ENCODE data around the gene ST3GAL2. TPM values are rescaled to one million over a fixed set of nuclear protein-coding genes. Genes with fewer than 3 reads are reported as not detected.
"Not testable (repeated sequence)": the region's sequence is repeated elsewhere in the genome, so short reads cannot be mapped to it uniquely, and the experiment has no call there.

The ST3GAL2 gene
- total RNA-seq, 1 donor from 2014 or later = 37.2 TPM

GRCh38 chr16:70375636-70376611 lies 63.0 kb downstream of the ST3GAL2 start:
- Mint-ChIP-seq H3K27me3 (no peaks in the 10 kb centered on the region), H3K9me3 (no peaks in the 10 kb centered on the region), H3K27ac (peak overlapping the region; percentile 51), H3K4me1 (ENCODE audit: unreplicated experiment) (no peaks in the 10 kb centered on the region), H3K4me3 (no peak overlapping the region), H3K36me3 (peaks cover 24% of the 10 kb centered on the region)
- TF ChIP-seq, protein P1, sequence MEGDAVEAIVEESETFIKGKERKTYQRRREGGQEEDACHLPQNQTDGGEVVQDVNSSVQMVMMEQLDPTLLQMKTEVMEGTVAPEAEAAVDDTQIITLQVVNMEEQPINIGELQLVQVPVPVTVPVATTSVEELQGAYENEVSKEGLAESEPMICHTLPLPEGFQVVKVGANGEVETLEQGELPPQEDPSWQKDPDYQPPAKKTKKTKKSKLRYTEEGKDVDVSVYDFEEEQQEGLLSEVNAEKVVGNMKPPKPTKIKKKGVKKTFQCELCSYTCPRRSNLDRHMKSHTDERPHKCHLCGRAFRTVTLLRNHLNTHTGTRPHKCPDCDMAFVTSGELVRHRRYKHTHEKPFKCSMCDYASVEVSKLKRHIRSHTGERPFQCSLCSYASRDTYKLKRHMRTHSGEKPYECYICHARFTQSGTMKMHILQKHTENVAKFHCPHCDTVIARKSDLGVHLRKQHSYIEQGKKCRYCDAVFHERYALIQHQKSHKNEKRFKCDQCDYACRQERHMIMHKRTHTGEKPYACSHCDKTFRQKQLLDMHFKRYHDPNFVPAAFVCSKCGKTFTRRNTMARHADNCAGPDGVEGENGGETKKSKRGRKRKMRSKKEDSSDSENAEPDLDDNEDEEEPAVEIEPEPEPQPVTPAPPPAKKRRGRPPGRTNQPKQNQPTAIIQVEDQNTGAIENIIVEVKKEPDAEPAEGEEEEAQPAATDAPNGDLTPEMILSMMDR (conservative IDR thresholded peaks at IDR 0.05) = no peak
- no peak for DNase-seq (ENCODE audit: extremely low spot score, unreplicated experiment)

GRCh38 chr16:70374213-70374612 lies 64.7 kb downstream of the ST3GAL2 start:
- no peak for DNase-seq (ENCODE audit: extremely low spot score, unreplicated experiment)
- TF ChIP-seq, protein P1 (conservative IDR thresholded peaks at IDR 0.05) = no peak
- Mint-ChIP-seq H3K4me3 (no peak overlapping the region), H3K27ac (no peak overlapping the region), H3K36me3 (peaks cover 30% of the 10 kb centered on the region), H3K4me1 (ENCODE audit: unreplicated experiment) (no peaks in the 10 kb centered on the region), H3K9me3 (no peaks in the 10 kb centered on the region), H3K27me3 (no peaks in the 10 kb centered on the region)

DNA sequence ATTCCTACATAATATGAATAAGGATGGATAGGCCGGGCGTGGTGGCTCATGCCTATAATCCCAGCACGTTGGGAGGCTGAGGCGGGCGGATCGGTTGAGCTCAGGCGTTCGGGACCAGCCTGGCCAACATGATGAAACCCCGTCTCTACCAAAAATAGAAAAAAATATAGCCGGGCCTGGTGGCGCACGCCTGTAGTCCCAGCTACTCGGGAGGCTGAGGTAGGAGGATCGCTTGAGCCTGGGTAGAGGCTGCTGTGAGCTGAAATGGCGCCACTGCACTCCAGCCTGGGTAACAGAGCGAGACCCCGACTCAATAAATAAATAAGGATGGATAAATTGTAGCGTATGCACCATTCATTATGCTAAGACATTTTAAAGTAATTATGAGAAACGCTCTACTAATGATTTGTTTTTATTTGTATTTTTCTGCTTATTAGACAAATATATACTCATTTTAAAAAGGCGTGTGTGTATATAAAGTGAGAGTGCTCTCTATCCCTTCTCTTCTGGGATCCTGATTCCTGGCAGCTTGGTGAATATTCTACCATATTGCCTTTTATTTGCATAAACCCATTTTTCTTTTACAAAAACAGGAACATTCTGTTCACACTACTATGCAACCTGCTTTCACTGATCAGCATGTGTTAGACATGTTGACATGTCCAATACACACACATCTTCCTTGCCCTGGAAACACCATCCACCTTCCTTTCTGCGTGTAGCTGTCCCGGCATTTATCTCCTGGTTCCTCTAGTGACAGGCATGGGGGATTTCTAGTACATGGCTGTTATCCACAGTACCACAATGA lies 65.8 kb downstream of the ST3GAL2 start:
- TF ChIP-seq, protein P1 (conservative IDR thresholded peaks at IDR 0.05) = no peak
- Mint-ChIP-seq H3K27ac (no peak overlapping the region), H3K4me1 (ENCODE audit: unreplicated experiment) (no peaks in the 10 kb centered on the region), H3K9me3 (no peaks in the 10 kb centered on the region), H3K36me3 (peaks cover 34% of the 10 kb centered on the region), H3K27me3 (no peaks in the 10 kb centered on the region), H3K4me3 (no peak overlapping the region)
- DNase-seq (ENCODE audit: extremely low spot score, unreplicated experiment) = no peak

- no peak overlapping the region for H3K4me3 Mint-ChIP-seq
- H3K4me1 Mint-ChIP-seq (ENCODE audit: unreplicated experiment) = no peaks in the 10 kb centered on the region
- no peak for DNase-seq (ENCODE audit: extremely low spot score, unreplicated experiment)
- H3K27ac Mint-ChIP-seq = no peak overlapping the region
- TF ChIP-seq, protein P1 (conservative IDR thresholded peaks at IDR 0.05) = no peak
- no peaks in the 10 kb centered on the region for H3K27me3 Mint-ChIP-seq
- peaks cover 25% of the 10 kb centered on the region for H3K36me3 Mint-ChIP-seq
- H3K9me3 Mint-ChIP-seq = no peaks in the 10 kb centered on the region
Observed at GRCh38 chr16:70370924-70371323, 68.0 kb downstream of the ST3GAL2 start.

DNA sequence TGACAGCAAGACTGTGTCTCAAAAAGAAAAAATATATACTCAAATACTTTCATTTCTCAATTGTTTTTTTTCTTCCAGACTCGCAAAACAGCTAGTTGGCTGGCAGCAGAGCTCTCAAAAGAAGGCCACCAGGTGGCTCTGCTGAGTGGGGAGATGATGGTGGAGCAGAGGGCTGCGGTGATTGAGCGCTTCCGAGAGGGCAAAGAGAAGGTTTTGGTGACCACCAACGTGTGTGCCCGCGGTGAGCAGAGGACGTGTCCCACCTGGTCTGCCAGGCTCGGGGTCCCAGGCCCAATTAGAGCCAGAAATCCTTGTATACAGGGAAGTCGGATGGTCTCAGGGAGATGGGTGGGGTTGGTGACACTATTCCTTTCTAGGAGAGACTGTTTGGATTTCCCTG lies 68.8 kb downstream of the ST3GAL2 start:
- TF ChIP-seq, protein P1 (conservative IDR thresholded peaks at IDR 0.05) = peak; percentile 78
- DNase-seq (ENCODE audit: extremely low spot score, unreplicated experiment); H3K9me3 Mint-ChIP-seq; H3K4me3 Mint-ChIP-seq; H3K27me3 Mint-ChIP-seq; H3K4me1 Mint-ChIP-seq (ENCODE audit: unreplicated experiment): not testable (repeated sequence)
- peaks cover 24% of the 10 kb centered on the region for H3K36me3 Mint-ChIP-seq
- H3K27ac Mint-ChIP-seq = peak overlapping the region; percentile 59

All from type B pancreatic cell (in vitro differentiated cells).